Mesendoderm (in vitro differentiated cells): ENCODE measurements around the gene BCL2.
A peak's percentile ranks its signal among the peaks of the same experiment; 100 is the strongest.

Experiments
- DNase-seq: peaks from one replicate; pipeline ENCODE4 v3.0.0; 2013
- H2AK5ac ChIP-seq: 2 replicates; pipeline ENCODE4 v1.6.1; 2013; ENCODE audit warnings: low read length, inconsistent platforms
- H2BK120ac ChIP-seq: 2 replicates; pipeline ENCODE4 v1.6.1; 2013; ENCODE audit warnings: low read depth, mild to moderate bottlenecking, low read length, moderate library complexity, mixed read lengths
- H2BK15ac ChIP-seq: replicated peaks from 2 replicates; pipeline ENCODE4 v1.6.1; 2013; ENCODE audit warnings: low read depth, mild to moderate bottlenecking, moderate library complexity
- H2BK5ac ChIP-seq: 2 replicates; pipeline ENCODE4 v1.6.1; 2013; ENCODE audit warnings: low read length, inconsistent platforms
- H3K18ac ChIP-seq: 2 replicates; pipeline ENCODE4 v1.6.1; 2013; ENCODE audit warnings: mild to moderate bottlenecking, low read length, mixed read lengths
- H3K23ac ChIP-seq: one replicate; pipeline ENCODE4 v1.6.1; 2013; ENCODE audit warnings: low read length
- H3K27ac ChIP-seq: 2 replicates; pipeline ENCODE4 v1.5.1; 2013; ENCODE audit warnings: low read depth, mild to moderate bottlenecking, inconsistent platforms, low read length, moderate library complexity
- H3K27me3 ChIP-seq: 2 replicates; pipeline ENCODE4 v1.6.1; 2013; ENCODE audit warnings: low read length, control low read depth, mild to moderate bottlenecking, inconsistent platforms; ENCODE audit not compliant: insufficient read depth, poor library complexity
- H3K36me3 ChIP-seq: 2 replicates; pipeline ENCODE4 v1.6.1; 2013; ENCODE audit warnings: low read length, inconsistent platforms; ENCODE audit not compliant: control insufficient read depth, insufficient read depth
- H3K4ac ChIP-seq: one replicate; pipeline ENCODE4 v1.6.1; 2013; ENCODE audit warnings: low read depth, mild to moderate bottlenecking, low read length, moderate library complexity
- H3K4me1 ChIP-seq: 2 replicates; pipeline ENCODE4 v1.6.1; 2013; ENCODE audit warnings: low read depth, low read length, inconsistent platforms; ENCODE audit not compliant: control insufficient read depth
- H3K4me2 ChIP-seq: 2 replicates; pipeline ENCODE4 v1.6.1; 2013; ENCODE audit warnings: low read length
- H3K4me3 ChIP-seq: 2 replicates; pipeline ENCODE4 v1.5.1; 2013; ENCODE audit warnings: mild to moderate bottlenecking, low read length
- H3K56ac ChIP-seq: one replicate; pipeline ENCODE4 v1.6.1; 2013; ENCODE audit warnings: low read length
- H3K79me1 ChIP-seq: 2 replicates; pipeline ENCODE4 v1.6.1; 2013; ENCODE audit warnings: low read length, inconsistent platforms
- H3K79me2 ChIP-seq: 2 replicates; pipeline ENCODE4 v1.6.1; 2013; ENCODE audit warnings: mild to moderate bottlenecking, low read length; ENCODE audit not compliant: control insufficient read depth, insufficient read depth
- H3K9ac ChIP-seq: 2 replicates; pipeline ENCODE4 v1.6.1; 2013; ENCODE audit warnings: low read length, inconsistent platforms
- H4K5ac ChIP-seq: one replicate; pipeline ENCODE4 v1.6.1; 2013; ENCODE audit warnings: low read length
- H4K8ac ChIP-seq: one replicate; pipeline ENCODE4 v1.6.1; 2013; ENCODE audit warnings: low read depth, mild to moderate bottlenecking, control low read depth, low read length, moderate library complexity
- WGBS: extraction: QIAGEN DNeasy Blood & Tissue Kit; methylation state at CpG from one replicate; pipeline ENCODE4 v1.1.7; 2013; ENCODE audit warnings: low lambda C conversion rate, missing lambda C conversion rate; ENCODE audit not compliant: insufficient coverage; ENCODE audit errors: extremely low coverage; 5-methylcytosine and 5-hydroxymethylcytosine counted together

The BCL2 gene

GRCh38 chr18:63126134-63127069 lies 193.2 kb downstream of the BCL2 start:
- WGBS, result no CpG with 5 or more reads among the region's 12 CpGs
- no peak overlapping the region for H3K27ac ChIP-seq

GRCh38 chr18:63120620-63121019 lies 198.9 kb downstream of the BCL2 start:
- H3K79me2 ChIP-seq, result no peaks in the 10 kb centered on the region
- no peak overlapping the region for H4K5ac ChIP-seq
- no peak overlapping the region for H2BK120ac ChIP-seq
- H3K9ac ChIP-seq, result no peak overlapping the region
- H2AK5ac ChIP-seq, result no peak overlapping the region
- H3K27ac ChIP-seq, result no peak overlapping the region
- no peak overlapping the region for H2BK5ac ChIP-seq
- no peak overlapping the region for H3K4me3 ChIP-seq
- H2BK15ac ChIP-seq, result no peak overlapping the region
- H4K8ac ChIP-seq, result no peak overlapping the region
- no peak overlapping the region for H3K23ac ChIP-seq
- H3K4ac ChIP-seq, result no peak overlapping the region
- H3K56ac ChIP-seq, result no peak overlapping the region
- no peaks in the 10 kb centered on the region for H3K4me1 ChIP-seq
- no CpG with 5 or more reads among the region's 4 CpGs for WGBS
- no peak for DNase-seq
- no peaks in the 10 kb centered on the region for H3K36me3 ChIP-seq
- no peaks in the 10 kb centered on the region for H3K79me1 ChIP-seq
- H3K4me2 ChIP-seq, result no peak overlapping the region
- H3K18ac ChIP-seq, result no peak overlapping the region
- H3K27me3 ChIP-seq, result no peaks in the 10 kb centered on the region

More at GRCh38 chr18:63126134-63127069, 193.2 kb downstream of the BCL2 start:
- H3K4me1 ChIP-seq, result no peaks in the 10 kb centered on the region
- H4K8ac ChIP-seq, result no peak overlapping the region
- H3K18ac ChIP-seq, result no peak overlapping the region
- no peak overlapping the region for H3K23ac ChIP-seq
- H2BK5ac ChIP-seq, result no peak overlapping the region
- H3K4me2 ChIP-seq, result no peak overlapping the region
- no peaks in the 10 kb centered on the region for H3K27me3 ChIP-seq
- no peaks in the 10 kb centered on the region for H3K36me3 ChIP-seq
- H4K5ac ChIP-seq, result no peak overlapping the region
- no peak overlapping the region for H3K4me3 ChIP-seq
- H3K9ac ChIP-seq, result no peak overlapping the region
- H3K79me2 ChIP-seq, result no peaks in the 10 kb centered on the region
- H3K79me1 ChIP-seq, result no peaks in the 10 kb centered on the region
- DNase-seq, result peak; percentile 54
- no peak overlapping the region for H3K4ac ChIP-seq
- H3K56ac ChIP-seq, result no peak overlapping the region
- H2BK15ac ChIP-seq, result no peak overlapping the region
- no peak overlapping the region for H2BK120ac ChIP-seq
- no peak overlapping the region for H2AK5ac ChIP-seq

DNA sequence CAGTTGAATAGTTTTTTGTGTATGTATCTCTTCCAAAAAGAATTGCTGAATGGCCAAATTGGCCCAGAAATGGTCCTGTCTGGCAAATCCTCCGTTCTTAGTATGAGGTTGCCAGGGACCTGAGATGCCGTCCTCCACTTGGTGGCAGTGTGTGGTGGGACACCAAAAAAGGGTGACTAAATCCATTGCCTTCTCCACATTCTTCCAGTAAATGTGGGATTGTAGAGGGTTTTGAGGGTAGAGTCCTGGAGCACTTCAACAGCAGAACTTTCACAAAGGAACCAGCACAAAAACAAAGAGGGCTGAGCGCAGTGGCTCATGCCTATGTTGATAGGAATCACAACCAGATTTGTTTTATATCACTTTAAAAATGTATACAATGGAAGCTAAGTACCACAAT lies 199.9 kb downstream of the BCL2 start:
- no peaks in the 10 kb centered on the region for H3K79me2 ChIP-seq
- WGBS, result no CpG with 5 or more reads among the region's 3 CpGs
- no peak overlapping the region for H4K5ac ChIP-seq
- no peak overlapping the region for H4K8ac ChIP-seq
- no peak overlapping the region for H3K4me2 ChIP-seq
- no peak overlapping the region for H2BK15ac ChIP-seq
- H3K56ac ChIP-seq, result no peak overlapping the region
- H3K4me1 ChIP-seq, result no peaks in the 10 kb centered on the region
- H2BK5ac ChIP-seq, result no peak overlapping the region
- no peak overlapping the region for H3K9ac ChIP-seq
- no peak overlapping the region for H3K4ac ChIP-seq
- no peak overlapping the region for H2BK120ac ChIP-seq
- no peak overlapping the region for H3K4me3 ChIP-seq
- no peak overlapping the region for H3K23ac ChIP-seq
- H2AK5ac ChIP-seq, result no peak overlapping the region
- H3K36me3 ChIP-seq, result no peaks in the 10 kb centered on the region
- H3K79me1 ChIP-seq, result no peaks in the 10 kb centered on the region
- no peak overlapping the region for H3K27ac ChIP-seq
- no peaks in the 10 kb centered on the region for H3K27me3 ChIP-seq
- H3K18ac ChIP-seq, result no peak overlapping the region
- DNase-seq, result peak; percentile 65

GRCh38 chr18:63113899-63114565 lies 205.5 kb downstream of the BCL2 start:
- no peak overlapping the region for H3K4me2 ChIP-seq
- no peak overlapping the region for H3K23ac ChIP-seq
- H3K4me1 ChIP-seq, result no peaks in the 10 kb centered on the region
- no peaks in the 10 kb centered on the region for H3K79me1 ChIP-seq
- no peak overlapping the region for H3K27ac ChIP-seq
- no peak overlapping the region for H3K18ac ChIP-seq
- no peak overlapping the region for H3K9ac ChIP-seq
- no peak overlapping the region for H2BK15ac ChIP-seq
- H3K27me3 ChIP-seq, result no peaks in the 10 kb centered on the region
- no peak for DNase-seq
- no peak overlapping the region for H3K4ac ChIP-seq
- no peak overlapping the region for H2BK5ac ChIP-seq
- H3K56ac ChIP-seq, result no peak overlapping the region
- no peak overlapping the region for H2BK120ac ChIP-seq
- no peak overlapping the region for H4K8ac ChIP-seq
- H3K4me3 ChIP-seq, result no peak overlapping the region
- no peaks in the 10 kb centered on the region for H3K79me2 ChIP-seq
- H2AK5ac ChIP-seq, result no peak overlapping the region
- no CpG with 5 or more reads among the region's 5 CpGs for WGBS
- no peaks in the 10 kb centered on the region for H3K36me3 ChIP-seq
- H4K5ac ChIP-seq, result no peak overlapping the region

DNA sequence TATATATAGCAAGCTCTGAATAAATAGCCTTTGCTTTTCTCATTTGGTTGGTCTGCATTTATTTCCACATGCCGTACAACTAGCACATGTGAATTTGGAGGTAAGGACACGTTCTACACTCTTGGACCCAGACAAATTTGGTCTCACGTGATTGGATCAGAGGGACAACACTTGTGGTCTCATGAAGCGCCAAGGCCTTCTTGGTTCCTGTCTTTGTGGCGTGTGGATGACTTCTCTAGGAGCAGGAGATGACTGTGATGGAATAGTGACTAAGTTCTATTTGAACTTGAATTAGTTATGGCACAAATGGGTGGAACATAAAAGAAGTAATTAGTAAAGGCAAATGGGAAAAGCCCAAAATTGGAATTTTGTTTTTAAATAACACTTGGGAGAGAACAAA lies 206.9 kb downstream of the BCL2 start:
- no peak overlapping the region for H2BK15ac ChIP-seq
- no peaks in the 10 kb centered on the region for H3K4me1 ChIP-seq
- no peak overlapping the region for H3K18ac ChIP-seq
- DNase-seq, result no peak
- no peak overlapping the region for H3K4me3 ChIP-seq
- H3K23ac ChIP-seq, result no peak overlapping the region
- no peaks in the 10 kb centered on the region for H3K79me2 ChIP-seq
- H3K56ac ChIP-seq, result no peak overlapping the region
- H3K4ac ChIP-seq, result no peak overlapping the region
- H3K79me1 ChIP-seq, result no peaks in the 10 kb centered on the region
- H2BK5ac ChIP-seq, result no peak overlapping the region
- H3K36me3 ChIP-seq, result no peaks in the 10 kb centered on the region
- no peak overlapping the region for H3K9ac ChIP-seq
- WGBS, result no CpG with 5 or more reads among the region's 5 CpGs
- no peak overlapping the region for H4K8ac ChIP-seq
- no peak overlapping the region for H3K27ac ChIP-seq
- H2AK5ac ChIP-seq, result no peak overlapping the region
- no peak overlapping the region for H3K4me2 ChIP-seq
- H4K5ac ChIP-seq, result no peak overlapping the region
- H2BK120ac ChIP-seq, result no peak overlapping the region
- no peaks in the 10 kb centered on the region for H3K27me3 ChIP-seq
